Naive thymus-derived CD4-positive, alpha-beta T cell (primary cell): Measurements from ENCODE around the gene TNNI3. TPM values are rescaled to one million over a fixed set of nuclear protein-coding genes. Genes with fewer than 3 reads are reported as not detected.
A peak's percentile ranks its signal among the peaks of the same experiment; 100 is the strongest.

ENCODE experiments used
- ATAC-seq: fragments of 150-1000 bp; cut with Tn5 transposase; 2 replicates; pipeline ENCODE4 v1.10.0; 2021; ENCODE audit warnings: mild to moderate bottlenecking, moderate library complexity
- CTCF ChIA-PET: fragments of 350-600 bp; sonication (Branson Sonifier 250); formaldehyde crosslinking; loops from one replicate; lab custom pipeline; 2021; ENCODE audit warnings: antibody characterized with exemption; lab: Charles Lee
- POLR2A ChIA-PET: fragments of 350-600 bp; sonication (Branson Sonifier 250); formaldehyde crosslinking; loops from one replicate; lab custom pipeline; 2021; ENCODE audit warnings: antibody characterized with exemption, inconsistent platforms; lab: Charles Lee
- DNase-seq, 9 donors: peaks; one replicate each; pipeline versions ENCODE4 v3.0.0 to v3.0.0-alpha.2; 2020 to 2022; ENCODE audit warnings: mixed read lengths in 1 of 9
- H3K27ac ChIP-seq: one replicate; pipeline ENCODE4 v1.7.0; 2013; ENCODE audit warnings: mild to moderate bottlenecking, low read depth, low read length, moderate library complexity
- H3K27me3 ChIP-seq, 2 donors: one replicate each; pipeline ENCODE4 v1.7.0; 2013; ENCODE audit warnings: low read length in 2 of 2, mild to moderate bottlenecking in 2 of 2, moderate library complexity in 2 of 2; ENCODE audit not compliant: control insufficient read depth in 2 of 2, insufficient read depth in 2 of 2
- H3K36me3 ChIP-seq, 3 experiments: 1 replicate in 2 of 3; 2 replicates in 1 of 3; pipeline ENCODE4 v1.7.0; 2013; ENCODE audit warnings: low read length in 3 of 3, mild to moderate bottlenecking in 3 of 3, moderate library complexity in 1 of 3; ENCODE audit not compliant: insufficient read depth in 3 of 3, control insufficient read depth in 2 of 3
- H3K4me1 ChIP-seq, 2 donors: one replicate each; pipeline ENCODE4 v1.7.0; 2013; ENCODE audit warnings: low read length in 2 of 2, mild to moderate bottlenecking in 2 of 2, moderate library complexity in 1 of 2; ENCODE audit not compliant: control insufficient read depth in 2 of 2, insufficient read depth in 2 of 2
- H3K4me3 ChIP-seq: 2 replicates; pipeline ENCODE4 v1.7.0; 2013; ENCODE audit warnings: mild to moderate bottlenecking, low read length
- H3K9me3 ChIP-seq, 3 experiments: 1 replicate in 2 of 3; 2 replicates in 1 of 3; pipeline ENCODE4 v1.7.0; 2013; ENCODE audit warnings: low read length in 3 of 3; ENCODE audit not compliant: control insufficient read depth in 2 of 3
- H3K27ac Mint-ChIP-seq, 9 donors: one replicate each; pipeline ENCODE4 v1.8.0; 2020 to 2022; ENCODE audit warnings: mixed read lengths in 9 of 9, mild to moderate bottlenecking in 8 of 9, moderate library complexity in 5 of 9, inconsistent platforms in 2 of 9
- H3K27me3 Mint-ChIP-seq, 5 donors: one replicate each; pipeline ENCODE4 v1.8.0; 2021 to 2022; ENCODE audit warnings: mixed read lengths in 5 of 5, mild to moderate bottlenecking in 1 of 5
- H3K36me3 Mint-ChIP-seq, 5 donors: one replicate each; pipeline ENCODE4 v1.8.0; 2020 to 2022; ENCODE audit warnings: mixed read lengths in 5 of 5, mild to moderate bottlenecking in 3 of 5, inconsistent platforms in 1 of 5
- H3K4me1 Mint-ChIP-seq, 7 donors: one replicate each; pipeline ENCODE4 v1.8.0; 2020 to 2022; ENCODE audit warnings: mixed read lengths in 7 of 7, mild to moderate bottlenecking in 3 of 7, inconsistent platforms in 1 of 7
- H3K4me3 Mint-ChIP-seq, 10 donors: one replicate each; pipeline ENCODE4 v1.8.0; 2020 to 2022; ENCODE audit warnings: mild to moderate bottlenecking in 10 of 10, mixed read lengths in 10 of 10, moderate library complexity in 6 of 10, inconsistent platforms in 2 of 10
- H3K9me3 Mint-ChIP-seq, 11 donors: one replicate each; pipeline ENCODE4 v1.8.0; 2020 to 2022; ENCODE audit warnings: mixed read lengths in 11 of 11, mild to moderate bottlenecking in 4 of 11, inconsistent platforms in 1 of 11, moderate library complexity in 1 of 11
- intact Hi-C, 2 donors: fragments of 100-400 bp; cut with micrococcal nuclease; formaldehyde crosslinking; loops; one replicate each; pipeline ENCODE4 v1.15.1; 2023
- polyA plus RNA-seq, 2 donors: library from polyadenylated mRNA; unstranded; fragments of 300-500 nt; fragmentation: Illumina TruSeq; gene quantifications; one replicate each; pipeline ENCODE4 v1.2.3, GENCODE V29; 2021
- total RNA-seq, 6 experiments: library from RNA in 5 of 6; stranded (reverse) in 5 of 6; gene quantifications; 1 replicate in 5 of 6; 2 replicates in 1 of 6; pipeline ENCODE4 v1.2.3 and lab custom pipeline; 2021 to 2026

TNNI3 gene
- total and polyA plus RNA-seq, 7 experiments from 2014 or later: not detected

- H3K27me3 Mint-ChIP-seq: peaks cover 52 to 73% (median 55%) of the 10 kb centered on the region in 5 donors
- no peaks in the 10 kb centered on the region for H3K4me1 ChIP-seq
- ATAC-seq: no peak
- H3K4me3 ChIP-seq: no peak overlapping the region
- DNase-seq: no peak
- intact Hi-C loops: loop anchor here in 1 of 2 donors (10.0 kb wide), 1 partner anchor 160 kb away; no protein-coding TSS in a partner anchor
- peaks cover 11 to 13% of the 10 kb centered on the region in 2 donors for H3K27me3 ChIP-seq
- CTCF ChIA-PET: interaction anchor here (1.0 kb wide), 1 partner anchor 358 kb away, joined by 3 read pairs; no protein-coding TSS in a partner anchor
- H3K27ac ChIP-seq: no peak overlapping the region
- peaks cover 0 to 7% (median 0%) of the 10 kb centered on the region in 11 donors for H3K9me3 Mint-ChIP-seq
- H3K9me3 ChIP-seq: no peaks in the 10 kb centered on the region
- H3K4me3 Mint-ChIP-seq: peak overlapping the region in 1 of 10 donors; percentile 50
- peaks cover 3 to 16% (median 8%) of the 10 kb centered on the region in 7 donors for H3K4me1 Mint-ChIP-seq
- H3K36me3 Mint-ChIP-seq: peaks cover 0 to 8% (median 0%) of the 10 kb centered on the region in 5 donors
- POLR2A ChIA-PET: no interaction called here
- H3K36me3 ChIP-seq: no peaks in the 10 kb centered on the region
- peak overlapping the region in 1 of 9 donors; percentile 70 for H3K27ac Mint-ChIP-seq
Measured at GRCh38 chr19:55145232-55145631, 12.3 kb downstream of the TNNI3 start.

- Histone ChIP-seq H3K9me3 (no peaks in the 10 kb centered on the region), H3K4me3 (no peak overlapping the region), H3K4me1 (no peaks in the 10 kb centered on the region), H3K36me3 (no peaks in the 10 kb centered on the region), H3K27me3 (peaks cover 11 to 13% of the 10 kb centered on the region in 2 donors), H3K27ac (no peak overlapping the region)
- DNase-seq (no peak), ATAC-seq (no peak)
- Mint-ChIP-seq H3K4me3 (no peak overlapping the region), H3K36me3 (peaks cover 0 to 4% (median 0%) of the 10 kb centered on the region in 5 donors), H3K4me1 (peaks cover 3 to 16% (median 8%) of the 10 kb centered on the region in 7 donors), H3K9me3 (peaks cover 0 to 4% (median 0%) of the 10 kb centered on the region in 11 donors), H3K27ac (no peak overlapping the region), H3K27me3 (peaks cover 36 to 64% (median 38%) of the 10 kb centered on the region in 5 donors)
- intact Hi-C loops: loop anchor here (1.0 to 10.0 kb wide), 5 partner anchors 163 to 490 kb away; no protein-coding TSS in a partner anchor
- CTCF ChIA-PET: interaction anchor here (0.7 to 5.3 kb wide), 11 partner anchors 196 to 490 kb away, joined by 3 to 71 read pairs (median 7); partner anchors contain the start of gene ZNF865
- POLR2A ChIA-PET: interaction anchor here (0.7 to 0.8 kb wide), 3 partner anchors 24 to 362 kb away, joined by 4 to 5 read pairs (median 4); no protein-coding TSS in a partner anchor
Measured at GRCh38 chr19:55141696-55142095, 15.8 kb downstream of the TNNI3 start.

- ChIA-PET POLR2A (no interaction called here), CTCF (no interaction called here)
- Mint-ChIP-seq H3K27ac (no peak overlapping the region), H3K27me3 (peaks cover 12 to 47% (median 25%) of the 10 kb centered on the region in 5 donors), H3K4me3 (no peak overlapping the region), H3K4me1 (peaks cover 0 to 4% (median 3%) of the 10 kb centered on the region in 7 donors), H3K9me3 (no peaks in the 10 kb centered on the region), H3K36me3 (no peaks in the 10 kb centered on the region)
- intact Hi-C loops: loop anchor here in 1 of 2 donors (10.0 kb wide), 1 partner anchor 483 kb away; no protein-coding TSS in a partner anchor
- Histone ChIP-seq H3K27me3 (peaks cover 4 to 9% of the 10 kb centered on the region in 2 donors), H3K4me3 (no peak overlapping the region), H3K27ac (no peak overlapping the region), H3K4me1 (no peaks in the 10 kb centered on the region), H3K36me3 (no peaks in the 10 kb centered on the region), H3K9me3 (no peaks in the 10 kb centered on the region)
- DNase-seq: no peak
- no peak for ATAC-seq
Measured at GRCh38 chr19:55137915-55138314, 19.6 kb downstream of the TNNI3 start.

- no peak overlapping the region for H3K4me3 ChIP-seq
- H3K9me3 Mint-ChIP-seq: no peaks in the 10 kb centered on the region
- H3K27me3 Mint-ChIP-seq: peaks cover 17 to 45% (median 32%) of the 10 kb centered on the region in 5 donors
- H3K36me3 ChIP-seq: no peaks in the 10 kb centered on the region
- H3K27ac Mint-ChIP-seq: no peak overlapping the region
- ATAC-seq (no peak), DNase-seq (no peak)
- no peaks in the 10 kb centered on the region for H3K36me3 Mint-ChIP-seq
- intact Hi-C loops: loop anchor here in 1 of 2 donors (10.0 kb wide), 1 partner anchor 482 kb away; no protein-coding TSS in a partner anchor
- peaks cover under 1 to 9% of the 10 kb centered on the region in 2 donors for H3K27me3 ChIP-seq
- H3K4me1 ChIP-seq: no peaks in the 10 kb centered on the region
- H3K9me3 ChIP-seq: no peaks in the 10 kb centered on the region
- CTCF ChIA-PET: no interaction called here
- no peak overlapping the region for H3K27ac ChIP-seq
- H3K4me1 Mint-ChIP-seq: peaks cover 0 to 4% (median 3%) of the 10 kb centered on the region in 7 donors
- no peak overlapping the region for H3K4me3 Mint-ChIP-seq
- POLR2A ChIA-PET: no interaction called here
Measured at GRCh38 chr19:55136399-55137102, 21.0 kb downstream of the TNNI3 start.

GRCh38 chr19:55134736-55135135 is 22.8 kb downstream of the TNNI3 start:
- H3K9me3 Mint-ChIP-seq: peaks cover 0 to 2% (median 0%) of the 10 kb centered on the region in 11 donors
- ChIA-PET CTCF (no interaction called here), POLR2A (interaction anchor here (0.7 kb wide), 1 partner anchor 492 kb away, joined by 4 read pairs; no protein-coding TSS in a partner anchor)
- peaks cover 22 to 40% (median 35%) of the 10 kb centered on the region in 5 donors for H3K27me3 Mint-ChIP-seq
- Histone ChIP-seq H3K4me3 (no peak overlapping the region), H3K36me3 (no peaks in the 10 kb centered on the region), H3K4me1 (no peaks in the 10 kb centered on the region), H3K27ac (no peak overlapping the region), H3K9me3 (no peaks in the 10 kb centered on the region), H3K27me3 (peaks cover 0 to 3% of the 10 kb centered on the region in 2 donors)
- no peaks in the 10 kb centered on the region for H3K36me3 Mint-ChIP-seq
- no peak overlapping the region for H3K27ac Mint-ChIP-seq
- ATAC-seq: no peak
- intact Hi-C loops: loop anchor here (5.0 to 10.0 kb wide), 2 partner anchors 252 to 480 kb away; no protein-coding TSS in a partner anchor
- no peaks in the 10 kb centered on the region for H3K4me1 Mint-ChIP-seq
- no peak for DNase-seq
- H3K4me3 Mint-ChIP-seq: no peak overlapping the region

- peaks cover 0 to 2% (median 0%) of the 10 kb centered on the region in 11 donors for H3K9me3 Mint-ChIP-seq
- ATAC-seq: no peak
- intact Hi-C loops: loop anchor here (5.0 to 10.0 kb wide), 2 partner anchors 252 to 479 kb away; no protein-coding TSS in a partner anchor
- H3K4me3 Mint-ChIP-seq: no peak overlapping the region
- Histone ChIP-seq H3K36me3 (no peaks in the 10 kb centered on the region), H3K4me3 (no peak overlapping the region), H3K9me3 (no peaks in the 10 kb centered on the region), H3K4me1 (no peaks in the 10 kb centered on the region), H3K27me3 (peaks cover 0 to 3% of the 10 kb centered on the region in 2 donors), H3K27ac (no peak overlapping the region)
- no peaks in the 10 kb centered on the region for H3K36me3 Mint-ChIP-seq
- ChIA-PET CTCF (interaction anchor here (0.6 kb wide), 1 partner anchor 438 kb away, joined by 3 read pairs; no protein-coding TSS in a partner anchor), POLR2A (no interaction called here)
- no peak overlapping the region for H3K27ac Mint-ChIP-seq
- peaks cover 26 to 41% (median 39%) of the 10 kb centered on the region in 5 donors for H3K27me3 Mint-ChIP-seq
- H3K4me1 Mint-ChIP-seq: no peaks in the 10 kb centered on the region
- no peak for DNase-seq
Measured at GRCh38 chr19:55133639-55134444, 23.7 kb downstream of the TNNI3 start.
